Measurements from ENCODE around the gene ANOS1.
A peak's percentile ranks its signal among the peaks of the same experiment; 100 is the strongest.

Gene ANOS1

DNA sequence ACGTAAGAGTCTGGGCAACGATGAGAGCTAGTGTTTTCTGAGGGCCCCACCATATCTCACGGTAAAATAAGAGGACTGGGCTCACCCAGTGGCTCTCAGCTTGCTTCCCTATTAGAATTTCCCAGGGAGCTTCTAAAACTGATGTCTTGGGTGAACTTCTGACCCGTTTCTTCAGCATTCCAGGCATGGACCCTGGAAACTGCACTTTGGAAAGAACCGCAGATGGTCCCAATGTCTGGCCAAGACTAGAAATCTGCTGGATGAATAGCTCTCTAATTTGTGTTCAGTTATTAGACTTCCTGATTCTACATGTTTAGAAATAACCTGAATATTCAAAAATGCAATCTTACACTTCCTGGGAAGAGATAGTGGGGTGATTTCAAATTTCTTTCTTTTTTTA is 127.8 kb downstream of the ANOS1 start:
- TF ChIP-seq, protein P1, sequence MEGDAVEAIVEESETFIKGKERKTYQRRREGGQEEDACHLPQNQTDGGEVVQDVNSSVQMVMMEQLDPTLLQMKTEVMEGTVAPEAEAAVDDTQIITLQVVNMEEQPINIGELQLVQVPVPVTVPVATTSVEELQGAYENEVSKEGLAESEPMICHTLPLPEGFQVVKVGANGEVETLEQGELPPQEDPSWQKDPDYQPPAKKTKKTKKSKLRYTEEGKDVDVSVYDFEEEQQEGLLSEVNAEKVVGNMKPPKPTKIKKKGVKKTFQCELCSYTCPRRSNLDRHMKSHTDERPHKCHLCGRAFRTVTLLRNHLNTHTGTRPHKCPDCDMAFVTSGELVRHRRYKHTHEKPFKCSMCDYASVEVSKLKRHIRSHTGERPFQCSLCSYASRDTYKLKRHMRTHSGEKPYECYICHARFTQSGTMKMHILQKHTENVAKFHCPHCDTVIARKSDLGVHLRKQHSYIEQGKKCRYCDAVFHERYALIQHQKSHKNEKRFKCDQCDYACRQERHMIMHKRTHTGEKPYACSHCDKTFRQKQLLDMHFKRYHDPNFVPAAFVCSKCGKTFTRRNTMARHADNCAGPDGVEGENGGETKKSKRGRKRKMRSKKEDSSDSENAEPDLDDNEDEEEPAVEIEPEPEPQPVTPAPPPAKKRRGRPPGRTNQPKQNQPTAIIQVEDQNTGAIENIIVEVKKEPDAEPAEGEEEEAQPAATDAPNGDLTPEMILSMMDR (IDR thresholded peaks at IDR 0.05; ENCODE audit: insufficient read depth, low read depth, low read length, missing control alignments) = no peak
- H3K4me3 ChIP-seq (ENCODE audit: low read length) = no peak overlapping the region

DNA sequence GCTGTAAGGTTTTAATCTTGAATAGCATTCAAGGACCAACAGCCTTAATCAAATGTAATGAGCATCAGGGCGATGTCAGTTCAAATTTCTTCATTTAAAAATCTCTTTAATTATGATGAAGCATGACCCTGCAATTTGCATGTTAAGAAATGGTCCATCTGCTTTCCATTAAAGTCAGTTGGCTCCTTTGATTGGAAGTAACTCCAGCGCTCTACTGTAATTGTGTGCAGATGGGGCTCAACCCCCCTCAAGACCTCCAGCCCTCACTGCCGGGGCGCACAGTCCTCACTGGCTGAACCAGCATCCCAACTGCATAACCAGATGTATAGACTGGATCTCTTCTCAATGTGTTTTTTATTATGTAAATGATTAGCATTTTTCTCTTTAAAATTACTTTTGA is 140.4 kb downstream of the ANOS1 start:
- DNase-seq (ENCODE audit: low read depth) = no peak
- no peak overlapping the region for H3K4me3 ChIP-seq (ENCODE audit: low read length)
- TF ChIP-seq, protein P1 (IDR thresholded peaks at IDR 0.05; ENCODE audit: insufficient read depth, low read depth, low read length, missing control alignments) = no peak

More for the DNA sequence above, 127.8 kb downstream of the ANOS1 start:
- DNase-seq (ENCODE audit: low read depth) = no peak

DNA sequence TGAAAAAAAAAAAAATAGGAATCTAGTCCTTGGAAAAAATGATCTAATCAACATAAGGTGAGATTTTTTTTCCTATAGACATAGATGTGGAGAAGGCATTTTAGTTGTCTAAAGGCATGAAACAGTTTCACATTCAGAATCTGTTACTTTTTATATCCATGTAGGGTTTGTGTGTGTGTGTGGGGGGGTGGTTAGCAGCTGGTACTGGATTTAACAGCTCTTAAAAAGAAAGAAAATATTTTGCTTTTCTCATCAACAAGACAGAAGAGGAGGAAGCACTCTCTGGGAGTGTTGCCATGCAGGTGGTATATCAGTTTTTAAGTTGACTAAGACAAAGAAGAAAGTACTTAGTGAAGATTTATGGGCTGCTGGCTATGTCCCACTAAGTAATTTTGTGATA is 145.0 kb downstream of the ANOS1 start:
- no peak overlapping the region for H3K4me3 ChIP-seq (ENCODE audit: low read length)
- TF ChIP-seq, protein P1 (IDR thresholded peaks at IDR 0.05; ENCODE audit: insufficient read depth, low read depth, low read length, missing control alignments) = no peak
- no peak for DNase-seq (ENCODE audit: low read depth)

DNA sequence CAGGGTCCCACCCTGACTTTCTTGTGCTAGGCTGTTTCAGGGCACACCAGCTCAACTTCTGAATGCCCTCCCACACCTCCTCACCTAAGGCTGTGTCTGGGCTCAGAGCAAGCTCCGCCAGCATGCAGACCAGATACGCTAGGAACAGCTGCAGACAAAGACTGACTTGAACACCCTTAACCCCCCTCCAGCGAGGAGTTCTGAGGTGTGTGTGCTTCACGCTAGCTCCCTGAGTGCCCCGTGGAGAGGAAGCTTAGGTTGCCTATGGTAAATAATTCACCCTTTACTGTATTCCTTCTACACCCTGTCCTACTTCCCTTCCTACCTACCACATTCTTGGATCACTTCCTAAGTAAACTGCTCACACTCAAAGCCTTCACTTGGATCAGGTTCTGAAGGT is 152.3 kb downstream of the ANOS1 start:
- TF ChIP-seq, protein P1 (IDR thresholded peaks at IDR 0.05; ENCODE audit: insufficient read depth, low read depth, low read length, missing control alignments) = no peak
- DNase-seq (ENCODE audit: low read depth) = no peak
- H3K4me3 ChIP-seq (ENCODE audit: low read length) = no peak overlapping the region

DNA sequence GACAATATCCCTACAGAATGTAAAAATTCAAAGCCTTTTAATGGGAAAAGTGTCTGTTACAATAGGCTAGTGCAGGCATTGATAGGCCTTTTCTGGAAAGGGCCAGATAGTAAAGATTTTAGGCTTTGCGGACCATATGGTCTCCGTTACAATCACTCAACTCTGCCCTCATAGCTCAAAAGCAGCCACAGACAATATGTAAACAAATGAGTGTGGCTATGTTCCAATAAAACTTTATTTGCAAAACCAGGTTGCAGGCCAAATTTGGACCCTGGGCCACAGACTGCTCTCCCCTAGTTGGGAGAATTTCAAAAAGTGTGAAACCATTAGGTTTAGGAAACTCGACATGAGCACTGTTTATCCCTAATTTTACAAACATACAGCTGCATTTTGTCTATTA is 155.1 kb downstream of the ANOS1 start:
- DNase-seq (ENCODE audit: low read depth) = no peak
- H3K4me3 ChIP-seq (ENCODE audit: low read length) = no peak overlapping the region
- TF ChIP-seq, protein P1 (IDR thresholded peaks at IDR 0.05; ENCODE audit: insufficient read depth, low read depth, low read length, missing control alignments) = no peak

DNA sequence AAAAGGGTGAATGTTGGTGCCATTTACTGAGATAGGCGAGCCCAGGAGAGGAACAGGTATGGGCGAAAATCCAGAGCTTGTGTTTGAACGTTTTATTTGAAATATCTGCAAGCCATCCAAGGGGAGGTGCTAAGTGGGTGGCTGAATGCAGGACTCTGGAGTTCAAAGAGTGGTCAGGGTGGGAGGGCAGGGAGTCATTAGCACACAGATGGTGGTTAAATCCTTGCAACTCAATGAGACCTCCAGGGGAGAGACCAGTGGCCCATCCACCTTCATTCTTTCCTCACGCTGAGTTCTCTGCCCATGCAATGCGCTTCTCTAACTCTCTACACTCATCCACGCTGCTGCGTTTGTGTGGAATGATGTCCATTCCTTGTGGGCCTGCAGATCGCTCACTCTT is 166.2 kb downstream of the ANOS1 start:
- TF ChIP-seq, protein P1 (IDR thresholded peaks at IDR 0.05; ENCODE audit: insufficient read depth, low read depth, low read length, missing control alignments) = no peak
- DNase-seq (ENCODE audit: low read depth) = no peak
- no peak overlapping the region for H3K4me3 ChIP-seq (ENCODE audit: low read length)

DNA sequence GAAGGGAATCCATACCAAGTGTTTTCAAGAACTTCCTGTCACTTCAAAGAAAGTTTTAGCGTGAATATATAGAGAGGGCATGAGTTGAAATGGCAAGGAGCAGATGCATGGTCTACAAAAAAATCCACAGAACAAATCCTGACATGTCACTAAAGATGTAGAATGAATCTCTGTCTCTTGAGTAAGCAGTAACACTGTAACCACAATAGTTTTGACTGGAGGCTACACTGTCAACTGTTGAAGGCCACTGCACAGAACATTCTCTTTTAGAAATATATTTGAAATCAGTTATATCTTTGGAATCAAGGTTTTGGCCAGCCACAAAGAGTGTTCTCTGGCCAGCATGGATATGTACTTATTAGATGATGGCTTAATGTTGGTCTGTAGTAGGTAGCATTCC is 183.5 kb downstream of the ANOS1 start:
- H3K4me3 ChIP-seq (ENCODE audit: low read length) = no peak overlapping the region
- TF ChIP-seq, protein P1 (IDR thresholded peaks at IDR 0.05; ENCODE audit: insufficient read depth, low read depth, low read length, missing control alignments) = no peak
- peak; percentile 51 for DNase-seq (ENCODE audit: low read depth)
